Sigmoid colon (tissue), 7 donors: ENCODE results near the gene PTPN20. TPM values are rescaled to one million over a fixed set of nuclear protein-coding genes. Genes with fewer than 3 reads are reported as not detected.
"Not testable (repeated sequence)": the region's sequence is repeated elsewhere in the genome, so short reads cannot be mapped to it uniquely, and the experiment has no call there.

Source experiments
- DNase-seq: peaks from one replicate; pipeline ENCODE4 v3.0.0-alpha.2; 2019
- H3K27ac ChIP-seq, 4 donors: fragments of 200-600 bp; sonication (generic); one replicate each; pipeline ENCODE4 v1.5.1; 2016 to 2019; ENCODE audit warnings: mild to moderate bottlenecking in 1 of 4
- H3K27me3 ChIP-seq, 3 donors: fragments of 200-600 bp; sonication (generic); one replicate each; pipeline ENCODE4 v1.5.1; 2019; ENCODE audit warnings: mild to moderate bottlenecking in 1 of 3
- H3K36me3 ChIP-seq, 4 donors: fragments of 200-600 bp; sonication (generic); one replicate each; pipeline ENCODE4 v1.5.1; 2016 to 2019
- H3K4me1 ChIP-seq, 4 donors: fragments of 200-600 bp; sonication (generic); one replicate each; pipeline ENCODE4 v1.5.1; 2017 to 2019
- H3K4me3 ChIP-seq, 4 donors: fragments of 200-600 bp; sonication (generic); one replicate each; pipeline ENCODE4 v1.5.1; 2017 to 2019; ENCODE audit warnings: mild to moderate bottlenecking in 2 of 4, moderate library complexity in 1 of 4
- H3K9me3 ChIP-seq, 4 donors: fragments of 200-600 bp in 3 of 4; sonication (generic) in 3 of 4; one replicate each; pipeline versions ENCODE4 v1.5.1 to v1.6.1; 2013 to 2019
- WGBS, 2 donors: extraction: QIAGEN DNeasy Blood & Tissue Kit; methylation state at CpG; one replicate each; pipeline ENCODE4 v1.1.7; 2013; 5-methylcytosine and 5-hydroxymethylcytosine counted together
- intact Hi-C: fragments of 100-400 bp; cut with DNase I; formaldehyde crosslinking; loops from one replicate; pipeline ENCODE4 v1.15.1; 2023
- polyA plus RNA-seq, 3 donors: library from polyadenylated mRNA; stranded (reverse); fragments of 200-250 nt; gene quantifications; one replicate each; pipeline ENCODE4 v1.2.3, GENCODE V29; 2013
- total RNA-seq, 4 donors: library from RNA; depleted of rRNA; stranded (reverse); fragments of >200 nt; gene quantifications; one replicate each; pipeline ENCODE4 v1.1.0, GENCODE V29; 2016
- donor health status: healthy with polysubstance abuse.
- donor health status: Bipolar disorder and iron deficiency.
- donor health status: healthy.

Gene PTPN20
- total and polyA plus RNA-seq, 7 donors = 0.50 to 3.0 (median 1.4) TPM; not detected in 1

- H3K4me1 ChIP-seq, H3K27ac ChIP-seq, H3K36me3 ChIP-seq, H3K27me3 ChIP-seq, H3K9me3 ChIP-seq, DNase-seq, intact Hi-C loops, H3K4me3 ChIP-seq: not testable (repeated sequence)
- no CpG with 5 or more reads among the region's 10 CpGs for whole genome bisulfite sequencing, 2 donors
Measured at GRCh38 chr10:46907185-46908117, 3.8 kb upstream of the PTPN20 start.

- H3K9me3 ChIP-seq, H3K36me3 ChIP-seq, H3K4me3 ChIP-seq, intact Hi-C loops, H3K27ac ChIP-seq, H3K4me1 ChIP-seq, H3K27me3 ChIP-seq, DNase-seq: not testable (repeated sequence)
- 17 to 42% methylated on average over 1 of the region's 2 CpGs for WGBS, 2 donors
Measured at GRCh38 chr10:46922498-46922897, 11.3 kb downstream of the PTPN20 start.

- H3K4me3 ChIP-seq, H3K9me3 ChIP-seq, H3K36me3 ChIP-seq, H3K4me1 ChIP-seq, H3K27ac ChIP-seq, H3K27me3 ChIP-seq, DNase-seq, intact Hi-C loops: not testable (repeated sequence)
- WGBS, 2 donors = no CpG with 5 or more reads among the region's 2 CpGs
Measured at GRCh38 chr10:46925156-46925555, 13.9 kb downstream of the PTPN20 start.

GRCh38 chr10:46925853-46926252 lies 14.6 kb downstream of the PTPN20 start:
- H3K9me3 ChIP-seq, H3K4me3 ChIP-seq, H3K36me3 ChIP-seq, DNase-seq, H3K27me3 ChIP-seq, intact Hi-C loops, H3K27ac ChIP-seq, H3K4me1 ChIP-seq: not testable (repeated sequence)
- 2 to 7% methylated on average over 2 of the region's 2 CpGs for WGBS, 2 donors

- not testable (repeated sequence) for H3K27me3 ChIP-seq
Measured at GRCh38 chr10:46928810-46929209, 17.6 kb downstream of the PTPN20 start.

GRCh38 chr10:46932383-46932782 lies 21.2 kb downstream of the PTPN20 start:
- intact Hi-C loops, H3K27ac ChIP-seq, H3K9me3 ChIP-seq, H3K4me3 ChIP-seq, H3K4me1 ChIP-seq, DNase-seq, H3K36me3 ChIP-seq, H3K27me3 ChIP-seq: not testable (repeated sequence)
- 75 to 84% methylated on average over 1 of the region's 1 CpG for WGBS, 2 donors

More at GRCh38 chr10:46928810-46929209, 17.6 kb downstream of the PTPN20 start:
- H3K4me3 ChIP-seq, DNase-seq, intact Hi-C loops, H3K27ac ChIP-seq, H3K4me1 ChIP-seq, H3K9me3 ChIP-seq, H3K36me3 ChIP-seq: not testable (repeated sequence)

- H3K27me3 ChIP-seq, H3K4me3 ChIP-seq, H3K27ac ChIP-seq, H3K36me3 ChIP-seq, H3K9me3 ChIP-seq, H3K4me1 ChIP-seq, intact Hi-C loops, DNase-seq: not testable (repeated sequence)
- no CpG with 5 or more reads among the region's 1 CpG for WGBS, 2 donors
Measured at GRCh38 chr10:46941091-46941490, 29.9 kb downstream of the PTPN20 start.

GRCh38 chr10:46948687-46949518 lies 37.7 kb downstream of the PTPN20 start:
- H3K27me3 ChIP-seq, intact Hi-C loops, H3K27ac ChIP-seq, H3K36me3 ChIP-seq, DNase-seq, H3K9me3 ChIP-seq, H3K4me3 ChIP-seq, H3K4me1 ChIP-seq: not testable (repeated sequence)
- WGBS, 2 donors = 76 to 80% methylated on average over 5 of the region's 5 CpGs

- H3K9me3 ChIP-seq, H3K36me3 ChIP-seq, H3K4me1 ChIP-seq, DNase-seq, H3K4me3 ChIP-seq, H3K27me3 ChIP-seq, intact Hi-C loops, H3K27ac ChIP-seq: not testable (repeated sequence)
- 24 to 76% methylated on average over 3 of the region's 4 CpGs for WGBS, 2 donors
Measured at GRCh38 chr10:46952540-46952939, 41.3 kb downstream of the PTPN20 start.

GRCh38 chr10:46960742-46961141 lies 49.5 kb downstream of the PTPN20 start:
- H3K4me3 ChIP-seq, H3K36me3 ChIP-seq, DNase-seq, H3K4me1 ChIP-seq, H3K27ac ChIP-seq, H3K27me3 ChIP-seq, intact Hi-C loops, H3K9me3 ChIP-seq: not testable (repeated sequence)

GRCh38 chr10:46963356-46963755 lies 52.1 kb downstream of the PTPN20 start:
- H3K4me1 ChIP-seq, H3K27me3 ChIP-seq, DNase-seq, H3K36me3 ChIP-seq, intact Hi-C loops, H3K4me3 ChIP-seq, H3K27ac ChIP-seq, H3K9me3 ChIP-seq: not testable (repeated sequence)
- 68 to 70% methylated on average over 2 of the region's 2 CpGs for WGBS, 2 donors

- H3K27me3 ChIP-seq, H3K4me1 ChIP-seq, H3K9me3 ChIP-seq, H3K27ac ChIP-seq, H3K36me3 ChIP-seq, H3K4me3 ChIP-seq, intact Hi-C loops, DNase-seq: not testable (repeated sequence)
- WGBS, 2 donors = 93 to 100% methylated on average over 1 of the region's 2 CpGs
Measured at GRCh38 chr10:46967013-46967412, 55.8 kb downstream of the PTPN20 start.

- no CpG with 5 or more reads among the region's 2 CpGs for WGBS, 2 donors
Measured at GRCh38 chr10:46980223-46980622, 69.0 kb downstream of the PTPN20 start.

More at GRCh38 chr10:46980223-46980622, 69.0 kb downstream of the PTPN20 start:
- H3K27me3 ChIP-seq, H3K27ac ChIP-seq, intact Hi-C loops, DNase-seq, H3K4me3 ChIP-seq, H3K36me3 ChIP-seq, H3K9me3 ChIP-seq, H3K4me1 ChIP-seq: not testable (repeated sequence)
